T-helper 2 cell treated with Interferon-gamma antibody and Interleukin-4, amounts not matched to agents 100 ng/mL and 5 ng/mL, for 36 hours (primary cell): Measurements from ENCODE around the gene CIRBP. TPM values are rescaled to one million over a fixed set of nuclear protein-coding genes. Genes with fewer than 3 reads are reported as not detected.

Source experiments
- intact Hi-C: fragments of 100-400 bp; cut with micrococcal nuclease; formaldehyde crosslinking; loops from one replicate; pipeline ENCODE4 v1.15.1; 2023
- total RNA-seq: library from RNA; stranded (reverse); gene quantifications from 2 replicates; pipeline ENCODE4 v1.2.3, GENCODE V29; 2022

The CIRBP gene
- 195 and 200 TPM in 2 replicates for total RNA-seq

DNA sequence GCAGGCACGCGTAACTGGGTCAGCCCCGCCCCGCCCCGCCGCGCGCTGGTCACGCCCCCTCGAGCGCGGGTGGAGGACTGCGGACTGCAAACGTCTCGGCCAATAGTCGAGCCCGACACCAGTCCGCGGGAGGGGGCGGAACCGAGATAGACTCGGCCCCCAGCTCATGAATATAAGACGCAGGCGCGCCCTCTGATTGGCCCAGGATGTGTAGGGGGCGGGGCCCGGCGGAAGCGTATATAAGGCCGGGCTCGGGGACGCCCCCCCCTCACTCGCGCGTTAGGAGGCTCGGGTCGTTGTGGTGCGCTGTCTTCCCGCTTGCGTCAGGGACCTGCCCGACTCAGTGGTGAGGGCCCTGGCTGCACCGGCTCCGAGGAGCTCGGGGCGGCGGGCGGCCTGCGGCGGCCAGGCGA, at the start of gene CIRBP:
CIRBP (plus strand) TSS at position 268 of the 413 bp plus-strand sequence. CDS start 1,602 bp downstream, outside the sequence.
- intact Hi-C loops: loop anchor here (1.0 kb wide), 2 partner anchors 9 to 20 kb away; no protein-coding TSS in a partner anchor

DNA sequence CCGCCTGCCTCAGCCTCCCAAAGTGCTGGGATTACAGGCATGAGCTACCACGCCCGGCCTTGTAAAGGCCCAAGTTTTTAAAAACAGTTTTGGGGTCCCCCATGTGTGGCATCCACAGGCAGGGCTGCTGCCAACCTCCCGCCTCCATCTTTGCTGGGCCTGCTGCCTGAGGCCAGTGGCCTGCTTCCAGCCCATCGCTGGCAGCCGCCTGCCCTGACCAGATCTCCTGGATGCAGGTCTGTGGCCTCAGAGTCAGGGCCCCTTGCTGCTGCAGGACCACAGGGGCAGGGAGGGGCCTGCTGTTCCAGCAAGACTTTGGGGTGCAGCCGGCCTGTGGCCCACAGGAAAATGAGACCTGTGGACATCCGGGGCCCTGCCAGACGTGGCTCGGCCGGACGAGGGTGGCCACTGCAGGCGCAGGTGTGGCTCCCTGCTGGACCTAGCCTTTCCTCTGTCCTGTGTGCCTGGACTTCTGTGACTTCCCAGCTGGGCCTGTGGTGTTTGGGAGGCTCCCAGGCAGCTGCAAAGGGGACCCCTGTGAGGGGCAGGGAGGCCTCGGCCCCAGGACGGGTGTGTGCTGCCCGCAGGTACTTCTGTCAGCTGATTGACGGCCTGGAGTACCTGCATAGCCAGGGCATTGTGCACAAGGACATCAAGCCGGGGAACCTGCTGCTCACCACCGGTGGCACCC, 49.2 kb upstream of the CIRBP start:
- intact Hi-C loops: no loop called here

DNA sequence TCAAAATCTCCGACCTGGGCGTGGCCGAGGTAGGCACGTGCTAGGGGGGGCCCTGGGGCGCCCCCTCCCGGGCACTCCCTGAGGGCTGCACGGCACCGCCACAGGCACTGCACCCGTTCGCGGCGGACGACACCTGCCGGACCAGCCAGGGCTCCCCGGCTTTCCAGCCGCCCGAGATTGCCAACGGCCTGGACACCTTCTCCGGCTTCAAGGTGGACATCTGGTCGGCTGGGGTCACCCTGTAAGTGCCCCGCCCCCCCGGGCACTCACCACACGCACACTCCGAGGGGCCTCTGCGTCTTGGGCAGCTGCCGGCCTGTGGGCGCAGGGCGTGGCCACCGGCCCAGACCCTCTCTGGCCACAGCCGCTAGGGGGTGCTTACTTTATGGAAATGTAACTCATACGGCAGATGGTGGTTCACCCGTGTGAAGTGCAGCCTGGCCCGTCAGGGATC, 48.6 kb upstream of the CIRBP start:
- intact Hi-C loops: no loop called here

DNA sequence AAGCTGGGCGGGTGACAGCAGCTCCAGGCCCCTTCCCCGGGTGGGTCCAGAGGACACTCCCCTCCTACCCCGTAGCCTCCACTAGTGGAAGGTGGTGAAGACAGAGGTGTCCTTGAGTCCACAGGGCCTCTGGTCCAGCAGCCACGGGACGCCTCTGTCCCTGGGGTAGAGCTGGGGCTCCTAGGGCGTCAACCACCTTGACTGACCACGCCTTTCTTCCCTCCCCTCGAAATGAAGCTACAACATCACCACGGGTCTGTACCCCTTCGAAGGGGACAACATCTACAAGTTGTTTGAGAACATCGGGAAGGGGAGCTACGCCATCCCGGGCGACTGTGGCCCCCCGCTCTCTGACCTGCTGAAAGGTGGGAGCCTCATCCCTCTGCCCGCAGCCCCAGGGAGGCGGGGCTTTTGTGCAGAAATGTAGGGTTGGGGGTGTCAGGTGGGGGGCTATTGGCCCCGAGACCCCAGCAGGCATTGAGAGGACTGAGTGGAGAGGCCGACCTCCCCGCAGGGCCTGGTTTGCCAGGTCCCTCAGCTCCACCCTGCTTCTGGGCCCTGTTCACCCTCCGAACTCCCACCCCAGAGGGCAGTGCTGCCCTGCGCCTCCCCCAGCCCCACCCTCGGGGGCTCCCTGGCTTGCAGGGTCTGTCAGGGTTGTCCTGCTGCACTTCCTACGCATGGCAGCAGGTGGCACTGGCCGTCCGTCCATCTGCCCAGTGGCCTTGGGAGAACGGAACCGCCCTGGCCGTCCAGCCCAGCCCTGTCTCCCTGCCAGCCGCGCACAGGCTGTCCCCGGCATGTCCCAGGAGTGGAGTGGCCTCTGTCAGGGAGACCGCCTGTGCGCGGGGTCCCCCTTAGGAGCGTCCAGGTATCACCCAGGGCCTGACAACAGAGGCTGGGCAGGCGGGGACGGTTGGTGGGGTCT, 47.9 kb upstream of the CIRBP start:
- intact Hi-C loops: no loop called here

DNA sequence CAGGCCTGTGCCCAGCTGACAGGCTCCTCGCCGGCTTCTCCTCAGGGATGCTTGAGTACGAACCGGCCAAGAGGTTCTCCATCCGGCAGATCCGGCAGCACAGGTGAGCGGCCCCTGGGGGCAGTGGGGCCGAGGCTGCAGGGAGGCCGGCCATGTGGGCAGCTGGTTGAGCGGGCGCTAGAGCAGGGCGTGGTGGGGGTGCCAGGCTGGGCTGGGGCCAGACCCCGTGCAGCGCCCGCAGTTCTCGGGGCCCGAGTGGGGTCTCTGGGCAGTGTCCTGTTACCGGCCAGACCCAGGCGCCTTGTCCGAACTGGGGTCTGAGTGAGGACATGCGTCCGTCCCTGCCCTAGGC, 47.3 kb upstream of the CIRBP start:
- intact Hi-C loops: no loop called here

DNA sequence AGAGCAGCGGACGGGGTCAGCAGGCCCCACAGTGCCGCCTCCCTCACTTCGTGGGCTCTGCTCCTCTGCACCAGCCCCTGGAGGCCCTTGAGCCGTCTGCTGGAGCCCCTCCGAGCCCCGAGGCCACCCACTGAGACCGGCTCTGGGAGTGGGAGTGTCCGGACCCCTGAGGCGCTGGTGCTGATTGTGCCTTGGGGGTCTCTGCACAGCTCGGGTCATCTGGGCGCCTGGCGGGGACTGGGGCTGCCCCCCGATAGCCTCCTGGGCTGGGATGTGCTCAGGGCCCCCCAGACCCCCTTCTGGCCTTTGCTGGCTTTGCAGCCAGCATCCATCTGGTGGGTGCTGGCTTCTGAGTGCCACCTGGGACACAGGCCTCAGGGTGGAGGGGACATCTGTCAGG, 46.7 kb upstream of the CIRBP start:
- intact Hi-C loops: no loop called here

DNA sequence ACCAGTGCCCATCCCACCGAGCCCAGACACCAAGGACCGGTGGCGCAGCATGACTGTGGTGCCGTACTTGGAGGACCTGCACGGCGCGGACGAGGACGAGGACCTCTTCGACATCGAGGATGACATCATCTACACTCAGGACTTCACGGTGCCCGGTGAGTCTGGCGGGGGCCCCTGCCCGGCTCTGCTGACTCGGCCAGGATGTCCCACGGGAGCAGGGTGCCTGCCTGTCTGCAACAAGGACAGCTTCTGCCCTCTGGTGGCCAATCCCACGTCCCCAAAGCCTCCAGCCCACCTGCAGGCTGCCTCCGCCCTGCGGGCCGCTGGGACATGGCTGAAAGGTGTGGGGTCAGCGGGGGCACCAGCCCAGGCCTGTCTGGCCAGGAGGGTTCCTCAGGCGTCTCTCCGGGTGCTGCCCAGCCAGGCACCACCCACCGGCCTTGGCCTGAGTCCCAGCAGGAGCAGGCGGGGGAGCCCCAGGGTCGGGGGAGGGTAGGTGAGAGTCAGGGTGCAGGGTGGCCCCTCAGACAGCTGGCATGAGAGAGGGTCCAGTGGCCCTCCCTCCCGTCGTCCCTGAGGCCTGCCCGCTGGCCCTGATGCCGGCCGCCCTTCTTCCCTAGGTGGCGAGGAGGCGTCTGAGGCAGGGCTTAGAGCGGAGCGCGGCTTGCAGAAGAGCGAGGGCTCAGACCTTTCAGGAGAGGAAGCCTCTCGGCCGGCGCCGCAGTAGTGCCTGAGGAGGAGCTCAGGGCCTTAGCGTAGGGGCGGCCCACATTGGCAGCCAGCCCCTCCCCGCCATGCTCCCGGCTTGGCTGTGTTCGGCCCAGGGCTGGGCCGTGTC, 45.9 kb upstream of the CIRBP start:
- intact Hi-C loops: no loop called here

DNA sequence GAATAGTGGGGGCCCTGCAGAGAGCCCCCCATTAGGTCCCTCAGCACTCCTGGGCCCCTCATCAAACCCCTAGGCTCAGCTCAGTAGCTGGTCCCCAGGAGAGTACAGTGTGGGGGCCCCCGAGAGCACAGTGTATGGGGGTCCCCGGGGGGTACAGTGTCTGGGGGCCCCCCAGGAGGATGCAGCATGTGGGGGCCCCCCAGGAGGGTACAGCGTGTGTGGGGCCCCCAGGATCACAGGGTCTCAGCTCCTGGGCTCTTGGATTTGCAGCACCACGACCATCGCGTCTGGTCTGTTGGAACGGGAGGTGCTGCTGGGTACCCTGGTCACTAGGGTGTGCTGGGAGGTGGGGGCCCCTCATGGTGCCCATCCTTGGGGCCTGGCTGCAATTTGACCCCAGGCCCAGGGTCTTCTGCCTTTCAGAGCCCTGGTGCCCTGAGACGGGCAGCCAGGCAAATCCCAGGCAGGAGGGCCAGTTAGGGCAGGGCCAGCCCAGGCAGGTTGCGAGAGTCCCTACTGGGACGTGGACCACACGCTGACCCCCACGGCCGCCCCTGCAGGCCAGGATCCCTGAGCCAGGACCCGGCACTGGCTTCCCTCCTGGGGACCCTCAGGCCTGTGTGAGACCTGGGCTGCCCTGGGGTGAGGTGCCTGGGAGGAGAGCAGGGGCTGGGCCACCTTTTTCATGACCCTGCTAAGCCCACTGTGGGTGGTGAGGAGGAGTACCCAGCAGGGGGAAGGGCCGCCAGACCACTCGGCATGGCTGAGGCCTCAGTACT, 44.9 kb upstream of the CIRBP start:
- intact Hi-C loops: no loop called here

DNA sequence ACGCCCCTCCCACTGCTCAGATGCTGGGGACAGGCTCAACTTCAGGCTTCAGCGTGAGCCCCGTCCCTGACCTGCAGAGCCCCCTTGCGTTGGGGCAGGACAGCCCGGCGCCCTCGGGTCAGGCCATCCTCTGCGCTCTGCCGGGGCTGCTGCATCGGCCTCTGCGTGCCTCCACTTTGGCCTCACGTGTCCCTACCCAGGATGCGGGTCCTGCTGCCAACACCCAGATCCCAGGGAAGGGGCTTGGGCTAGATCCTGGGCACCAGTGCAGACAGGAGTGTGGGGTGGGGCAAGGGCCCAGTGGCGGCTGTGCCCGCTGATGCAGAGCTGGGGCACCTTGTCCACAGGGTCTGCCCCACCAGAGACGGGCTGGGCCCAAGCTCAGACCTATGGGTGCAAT, 44.3 kb upstream of the CIRBP start:
- intact Hi-C loops: no loop called here

DNA sequence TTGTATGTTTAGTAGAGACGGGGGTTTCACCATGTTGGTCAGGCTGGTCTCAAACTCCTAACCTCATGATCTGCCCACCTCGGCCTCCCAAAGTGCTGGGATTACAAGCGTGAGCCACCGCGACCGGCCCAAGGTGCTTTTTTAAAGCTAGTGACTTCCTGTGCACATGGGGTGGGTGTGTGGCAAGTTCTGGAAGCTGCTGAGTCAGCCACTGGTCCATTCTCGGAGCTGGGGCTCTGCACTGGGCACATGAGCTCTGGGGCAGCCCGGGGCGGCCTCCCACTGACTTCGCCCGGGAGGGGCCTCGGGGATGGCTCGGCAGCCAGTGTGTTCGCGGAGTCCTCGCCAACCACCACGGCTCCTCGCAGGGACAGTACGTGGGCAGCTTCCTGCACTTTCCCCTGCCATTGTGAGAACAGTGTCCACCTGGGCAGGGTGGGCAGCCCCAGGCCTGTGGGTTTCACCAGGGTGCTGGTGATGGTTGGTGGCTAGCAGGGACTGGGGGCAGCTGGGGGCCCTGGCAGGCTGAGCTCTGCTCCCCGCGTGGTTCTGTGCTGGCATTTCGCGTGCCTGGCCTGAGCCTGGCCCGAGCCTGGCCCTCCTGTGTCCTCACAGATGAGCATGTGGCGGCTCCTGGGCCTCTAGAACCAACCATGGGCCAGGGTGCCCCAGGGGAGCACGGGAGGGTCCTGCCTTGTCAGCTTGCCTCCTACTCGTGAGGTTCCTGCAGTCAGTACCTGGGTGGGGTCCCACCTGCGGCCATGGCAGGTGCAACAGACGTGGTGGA, 43.5 kb upstream of the CIRBP start:
- intact Hi-C loops: no loop called here

DNA sequence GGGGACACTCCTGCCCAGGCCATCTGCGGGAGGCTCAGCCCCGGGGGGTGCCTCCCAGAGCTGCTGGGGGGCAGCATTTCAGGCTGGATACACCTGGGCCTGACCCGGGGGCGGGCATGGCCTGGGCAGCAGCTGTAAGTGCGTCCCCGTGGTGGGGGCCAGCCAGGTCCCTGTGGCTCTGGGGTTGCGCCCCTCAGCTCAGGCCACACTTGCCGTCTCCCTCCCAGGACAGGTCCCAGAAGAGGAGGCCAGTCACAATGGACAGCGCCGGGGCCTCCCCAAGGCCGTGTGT, 43.0 kb upstream of the CIRBP start:
- intact Hi-C loops: no loop called here

DNA sequence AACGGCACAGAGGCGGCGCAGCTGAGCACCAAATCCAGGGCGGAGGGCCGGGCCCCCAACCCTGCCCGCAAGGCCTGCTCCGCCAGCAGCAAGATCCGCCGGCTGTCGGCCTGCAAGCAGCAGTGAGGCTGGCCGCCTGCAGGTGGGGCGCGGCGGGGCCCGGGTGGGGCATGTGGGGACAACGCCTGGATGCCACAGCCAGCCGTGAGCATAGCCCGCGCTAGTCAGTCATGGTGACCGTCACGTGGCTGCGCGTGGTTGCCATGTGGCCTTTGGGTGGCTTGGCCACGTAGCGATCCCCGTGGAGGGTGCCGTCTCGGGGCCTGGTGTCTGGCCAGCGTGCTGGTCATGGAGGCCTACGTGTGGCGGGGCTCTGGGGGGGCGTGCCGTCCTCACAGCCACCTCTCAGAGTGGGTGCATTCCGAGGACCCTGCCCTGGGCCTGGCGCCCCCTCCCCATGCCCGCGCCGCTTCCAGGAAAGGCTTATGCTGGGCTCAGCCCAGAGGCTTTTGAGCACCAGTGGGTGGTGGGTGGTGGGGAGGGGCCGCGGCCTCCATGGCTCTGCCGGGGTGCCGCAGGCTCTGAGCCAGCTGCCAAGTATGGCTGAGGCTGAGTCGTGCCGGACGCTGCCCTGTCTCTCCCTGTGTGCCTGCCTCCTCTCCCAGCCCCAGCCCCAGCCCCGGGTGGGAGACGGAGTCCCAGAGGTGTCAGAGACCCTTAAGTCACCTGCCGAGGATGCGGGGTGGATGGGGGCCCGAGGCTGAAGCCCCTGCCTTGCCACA, 42.4 kb upstream of the CIRBP start:
- intact Hi-C loops: no loop called here

DNA sequence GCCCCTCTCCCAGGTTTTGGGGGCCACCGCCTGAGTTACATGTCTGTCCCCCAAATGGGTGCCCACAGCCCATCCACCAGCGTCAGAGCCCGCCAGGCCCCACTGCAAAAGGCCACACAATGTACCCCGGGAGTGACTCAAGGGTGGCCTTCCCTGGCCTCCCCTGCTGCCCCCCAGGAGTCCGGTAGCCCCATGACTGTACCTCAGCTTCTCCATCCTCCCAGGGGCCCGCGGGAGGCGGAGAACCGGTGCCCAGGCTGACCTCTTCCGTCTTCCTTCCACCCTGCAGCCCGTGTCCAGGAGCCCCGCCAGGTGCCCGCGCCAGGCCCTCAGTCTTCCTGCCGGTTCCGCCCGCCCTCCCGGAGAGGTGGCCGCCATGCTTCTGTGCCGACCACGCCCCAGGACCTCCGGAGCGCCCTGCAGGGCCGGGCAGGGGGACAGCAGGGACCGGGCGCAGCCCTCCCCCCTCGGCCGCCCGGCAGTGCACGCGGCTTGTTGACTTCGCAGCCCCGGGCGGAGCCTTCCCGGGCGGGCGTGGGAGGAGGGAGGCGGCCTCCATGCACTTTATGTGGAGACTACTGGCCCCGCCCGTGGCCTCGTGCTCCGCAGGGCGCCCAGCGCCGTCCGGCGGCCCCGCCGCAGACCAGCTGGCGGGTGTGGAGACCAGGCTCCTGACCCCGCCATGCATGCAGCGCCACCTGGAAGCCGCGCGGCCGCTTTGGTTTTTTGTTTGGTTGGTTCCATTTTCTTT, 41.7 kb upstream of the CIRBP start:
- intact Hi-C loops: no loop called here

DNA sequence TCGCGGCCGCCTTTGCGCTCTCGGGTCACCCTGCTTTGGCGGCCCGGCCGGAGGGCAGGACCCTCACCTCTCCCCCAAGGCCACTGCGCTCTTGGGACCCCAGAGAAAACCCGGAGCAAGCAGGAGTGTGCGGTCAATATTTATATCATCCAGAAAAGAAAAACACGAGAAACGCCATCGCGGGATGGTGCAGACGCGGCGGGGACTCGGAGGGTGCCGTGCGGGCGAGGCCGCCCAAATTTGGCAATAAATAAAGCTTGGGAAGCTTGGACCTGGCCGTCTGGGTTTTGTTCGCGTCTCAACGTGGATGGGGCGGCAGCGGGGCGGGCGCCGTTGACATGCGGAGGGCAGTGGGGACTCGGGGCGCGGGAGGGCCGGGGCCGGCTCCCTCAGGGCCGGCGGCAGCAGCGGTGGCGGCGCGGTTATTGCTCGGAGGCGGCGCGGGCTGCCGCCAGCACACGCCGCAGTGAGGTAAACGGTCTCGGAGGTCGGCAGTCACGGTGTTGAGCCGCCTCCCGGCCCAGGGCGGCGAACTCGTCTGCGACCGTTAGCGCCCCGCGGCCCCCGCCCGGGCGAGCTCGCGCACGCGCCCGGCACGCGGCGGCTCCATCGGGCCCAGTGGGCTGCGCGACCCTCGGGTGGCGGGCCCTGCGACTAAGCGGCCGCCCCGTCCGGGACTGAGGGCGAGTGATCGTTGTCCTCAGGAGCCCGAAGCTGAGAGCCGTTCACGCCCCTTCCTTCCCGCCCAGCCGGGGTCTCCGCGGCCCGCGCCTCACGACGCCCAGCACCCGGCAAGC, 40.8 kb upstream of the CIRBP start:
- intact Hi-C loops: no loop called here

DNA sequence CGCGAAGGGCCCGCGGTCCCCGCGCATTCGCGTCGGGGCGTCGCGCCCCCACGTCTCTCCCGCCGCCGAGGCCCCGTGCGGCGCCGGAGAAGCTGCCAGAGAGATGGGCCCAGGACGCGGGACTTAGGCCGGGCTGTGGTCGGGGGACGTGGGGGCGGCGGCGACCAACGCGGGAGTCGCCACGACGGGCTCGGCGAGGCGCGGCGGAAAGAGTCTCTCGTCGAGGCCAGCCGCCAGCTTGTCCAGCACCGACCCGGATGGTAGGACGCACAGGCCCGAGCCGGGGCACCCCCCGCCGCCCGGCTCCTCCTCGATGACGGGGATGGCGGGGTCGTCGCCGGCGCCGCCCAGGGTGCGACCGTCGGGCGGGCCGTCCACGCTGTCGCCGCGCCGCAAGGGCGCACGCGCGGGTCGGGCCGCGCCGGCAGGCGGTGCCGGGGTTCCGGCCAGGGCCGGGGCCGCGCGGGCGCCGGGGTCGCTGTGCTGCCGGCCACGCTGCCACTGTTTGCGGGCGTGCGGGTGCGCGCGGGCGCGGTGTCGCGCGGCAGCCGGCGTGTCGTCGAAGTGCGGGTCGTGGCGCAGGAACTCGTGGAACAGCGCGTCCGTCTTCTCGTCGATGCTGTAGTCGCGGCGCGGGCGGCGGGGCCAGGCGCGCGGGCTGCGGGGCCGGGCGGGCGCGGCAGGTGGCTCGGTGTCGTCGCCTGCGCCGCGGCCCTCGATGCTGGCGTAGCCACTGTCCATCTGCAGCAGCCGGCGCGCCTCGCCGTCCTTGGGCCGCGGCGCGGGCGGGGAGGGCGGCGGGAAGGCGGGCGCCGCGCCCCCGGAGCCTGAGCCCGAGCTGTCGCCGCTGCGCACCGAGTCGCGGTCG, 39.8 kb upstream of the CIRBP start:
- intact Hi-C loops: no loop called here

DNA sequence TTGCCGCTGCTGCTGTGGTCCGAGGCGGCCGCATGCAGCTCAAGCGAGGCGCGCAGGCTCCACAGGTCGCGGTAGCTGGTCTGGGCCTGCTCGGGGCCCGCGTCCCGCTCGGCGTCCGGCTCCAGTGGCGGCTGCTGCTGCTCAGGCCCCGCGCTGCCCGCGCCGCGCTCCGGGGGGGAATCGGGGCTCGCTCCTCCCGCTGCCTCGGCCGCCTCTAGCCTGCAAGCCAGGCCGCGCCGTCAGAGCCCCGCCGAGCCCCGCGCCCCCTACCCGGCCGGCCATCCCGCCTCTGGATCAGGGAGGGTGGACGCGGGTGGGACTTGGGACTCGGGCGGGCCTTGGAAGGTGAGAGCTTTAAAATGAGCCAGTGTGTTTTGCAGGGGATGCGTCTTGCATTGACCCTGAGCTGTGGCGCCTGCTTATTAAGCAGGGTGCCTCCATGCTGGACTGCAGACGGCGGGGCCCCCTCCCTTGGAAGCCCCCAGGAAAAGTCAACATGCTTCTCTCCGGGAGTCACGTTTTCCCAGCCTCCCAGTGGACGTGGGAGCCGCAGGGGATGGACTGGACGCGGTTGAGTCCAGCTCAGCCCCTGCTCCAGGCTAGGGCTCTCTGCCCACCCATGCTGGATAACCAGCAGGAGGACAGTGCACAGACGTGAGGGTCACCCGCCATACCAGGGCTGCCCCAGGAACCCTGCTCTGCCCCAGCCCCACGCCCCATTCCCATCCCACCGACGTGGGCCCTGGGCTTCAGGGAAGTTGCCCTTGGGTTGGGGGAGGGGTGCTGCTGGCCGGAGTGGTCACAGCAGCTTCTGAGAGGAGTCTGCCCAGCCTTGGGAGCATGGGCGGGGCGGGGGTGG, 39.0 kb upstream of the CIRBP start:
- intact Hi-C loops: no loop called here
